ENCODE data around the gene PTF1A.

- TF ChIP-seq CTCF (IDR thresholded peaks at IDR 0.05) (no peak), CBX2 (IDR thresholded peaks at IDR 0.05; ENCODE audit: borderline replicate concordance, low read depth) (no peak), EP300 (IDR thresholded peaks at IDR 0.05) (no peak), ZFP36 (IDR thresholded peaks at IDR 0.05; ENCODE audit: borderline replicate concordance, partially characterized antibody) (no peak), RAD21 (conservative IDR thresholded peaks at IDR 0.05 in 1 of 2, IDR thresholded peaks at IDR 0.05 in 1 of 2) (no peak), MAX (IDR thresholded peaks at IDR 0.05) (no peak), RCOR1 (IDR thresholded peaks at IDR 0.05; ENCODE audit: low read depth, low read length) (no peak), CEBPB (IDR thresholded peaks at IDR 0.05) (no peak), RFX5 (IDR thresholded peaks at IDR 0.05) (no peak)
These were observed 7.8 kb downstream of the PTF1A start for GRCh38 chr10:23199768-23200511.

Measured in A549 (cell line).